Glutamatergic neuron (in vitro differentiated cells): Measurements from ENCODE around the gene DCAF15. TPM values are rescaled to one million over a fixed set of nuclear protein-coding genes. Genes with fewer than 3 reads are reported as not detected.

ENCODE experiments used
- DNase-seq: peaks from one replicate; pipeline ENCODE4 v3.0.0; 2022
- H3K27ac Mint-ChIP-seq: one replicate; pipeline ENCODE4 v1.8.0; 2020; ENCODE audit warnings: mild to moderate bottlenecking, mixed read lengths, inconsistent platforms; ENCODE audit not compliant: unreplicated experiment
- H3K27me3 Mint-ChIP-seq: one replicate; pipeline ENCODE4 v1.8.0; 2020; ENCODE audit warnings: mild to moderate bottlenecking, moderate library complexity, mixed read lengths, inconsistent platforms; ENCODE audit not compliant: unreplicated experiment
- H3K36me3 Mint-ChIP-seq: one replicate; pipeline ENCODE4 v1.8.0; 2020; ENCODE audit warnings: mild to moderate bottlenecking, mixed read lengths, inconsistent platforms; ENCODE audit not compliant: unreplicated experiment
- H3K4me1 Mint-ChIP-seq: one replicate; pipeline ENCODE4 v1.8.0; 2020; ENCODE audit warnings: mild to moderate bottlenecking, low read depth, mixed read lengths, inconsistent platforms; ENCODE audit not compliant: unreplicated experiment
- H3K4me3 Mint-ChIP-seq: one replicate; pipeline ENCODE4 v1.8.0; 2020; ENCODE audit warnings: mild to moderate bottlenecking, mixed read lengths, inconsistent platforms; ENCODE audit not compliant: unreplicated experiment
- H3K9me3 Mint-ChIP-seq: one replicate; pipeline ENCODE4 v1.8.0; 2020; ENCODE audit warnings: mild to moderate bottlenecking, moderate library complexity, mixed read lengths, inconsistent platforms; ENCODE audit not compliant: unreplicated experiment
- total RNA-seq: library from RNA; stranded (reverse); fragmentation: NEBNext Ultra II Directional; extraction: Animal tissue kit (Norgen Biotek cat#: 25700); gene quantifications from one replicate; pipeline ENCODE4 v1.2.1, GENCODE V29; 2021; ENCODE audit not compliant: unreplicated experiment
- TF ChIP-seq, protein P1 (sequence below): fragments of 200-600 bp; sonication (generic); IDR thresholded peaks from one replicate; pipeline ENCODE4 v1.5.0; 2021; ENCODE audit not compliant: partially characterized antibody, unreplicated experiment

DCAF15 gene
- total RNA-seq, 1 donor from 2014 or later = 84.4 TPM

DNA sequence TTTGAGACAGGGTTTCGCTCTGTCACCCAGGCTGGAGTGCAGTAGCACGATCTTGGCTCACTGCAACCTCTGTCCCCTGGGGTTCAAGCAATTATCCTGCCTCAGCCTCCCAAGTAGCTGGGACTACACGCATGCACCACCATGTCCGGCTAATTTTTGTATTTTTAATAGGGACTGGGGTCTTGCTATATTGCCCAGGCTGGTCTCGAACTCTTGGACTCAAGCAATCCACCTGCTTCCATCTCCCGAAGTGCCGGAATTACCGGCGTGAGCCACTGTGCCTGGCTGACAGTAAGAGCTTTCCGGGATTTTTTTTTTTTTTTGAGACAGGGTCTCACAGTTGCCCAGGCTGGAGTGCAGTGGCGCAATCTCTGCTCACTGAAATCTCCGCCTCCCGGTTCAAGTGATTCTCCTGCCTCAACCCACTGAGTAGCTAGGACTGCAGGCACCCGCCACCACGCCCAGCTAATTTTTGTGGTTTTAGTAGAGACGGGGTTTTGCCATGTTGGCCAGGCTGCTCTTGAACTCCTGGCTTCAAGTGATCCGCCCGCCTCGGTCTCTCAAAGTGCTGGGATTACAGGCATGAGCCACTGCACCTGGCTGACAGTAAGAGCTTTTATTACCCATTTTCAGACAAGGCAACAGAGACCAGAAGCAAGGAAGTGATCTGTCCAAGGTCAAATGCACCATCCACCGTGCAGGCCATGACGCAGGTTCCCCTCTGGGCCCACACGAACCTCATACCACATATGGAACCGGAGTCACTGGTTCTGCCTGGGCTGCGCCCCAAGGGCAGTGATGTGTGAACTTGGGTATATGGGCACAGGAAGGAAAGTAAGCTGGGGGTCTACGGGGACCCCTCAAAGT is 32.8 kb downstream of the DCAF15 start:
- Mint-ChIP-seq H3K4me1 (peaks cover 8% of the 10 kb centered on the region), H3K4me3 (no peak overlapping the region), H3K36me3 (no peaks in the 10 kb centered on the region), H3K27ac (peak overlapping the region; percentile 28), H3K27me3 (peaks cover 6% of the 10 kb centered on the region), H3K9me3 (no peaks in the 10 kb centered on the region)
- TF ChIP-seq, protein P1, sequence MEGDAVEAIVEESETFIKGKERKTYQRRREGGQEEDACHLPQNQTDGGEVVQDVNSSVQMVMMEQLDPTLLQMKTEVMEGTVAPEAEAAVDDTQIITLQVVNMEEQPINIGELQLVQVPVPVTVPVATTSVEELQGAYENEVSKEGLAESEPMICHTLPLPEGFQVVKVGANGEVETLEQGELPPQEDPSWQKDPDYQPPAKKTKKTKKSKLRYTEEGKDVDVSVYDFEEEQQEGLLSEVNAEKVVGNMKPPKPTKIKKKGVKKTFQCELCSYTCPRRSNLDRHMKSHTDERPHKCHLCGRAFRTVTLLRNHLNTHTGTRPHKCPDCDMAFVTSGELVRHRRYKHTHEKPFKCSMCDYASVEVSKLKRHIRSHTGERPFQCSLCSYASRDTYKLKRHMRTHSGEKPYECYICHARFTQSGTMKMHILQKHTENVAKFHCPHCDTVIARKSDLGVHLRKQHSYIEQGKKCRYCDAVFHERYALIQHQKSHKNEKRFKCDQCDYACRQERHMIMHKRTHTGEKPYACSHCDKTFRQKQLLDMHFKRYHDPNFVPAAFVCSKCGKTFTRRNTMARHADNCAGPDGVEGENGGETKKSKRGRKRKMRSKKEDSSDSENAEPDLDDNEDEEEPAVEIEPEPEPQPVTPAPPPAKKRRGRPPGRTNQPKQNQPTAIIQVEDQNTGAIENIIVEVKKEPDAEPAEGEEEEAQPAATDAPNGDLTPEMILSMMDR = no peak
- DNase-seq = no peak

DNA sequence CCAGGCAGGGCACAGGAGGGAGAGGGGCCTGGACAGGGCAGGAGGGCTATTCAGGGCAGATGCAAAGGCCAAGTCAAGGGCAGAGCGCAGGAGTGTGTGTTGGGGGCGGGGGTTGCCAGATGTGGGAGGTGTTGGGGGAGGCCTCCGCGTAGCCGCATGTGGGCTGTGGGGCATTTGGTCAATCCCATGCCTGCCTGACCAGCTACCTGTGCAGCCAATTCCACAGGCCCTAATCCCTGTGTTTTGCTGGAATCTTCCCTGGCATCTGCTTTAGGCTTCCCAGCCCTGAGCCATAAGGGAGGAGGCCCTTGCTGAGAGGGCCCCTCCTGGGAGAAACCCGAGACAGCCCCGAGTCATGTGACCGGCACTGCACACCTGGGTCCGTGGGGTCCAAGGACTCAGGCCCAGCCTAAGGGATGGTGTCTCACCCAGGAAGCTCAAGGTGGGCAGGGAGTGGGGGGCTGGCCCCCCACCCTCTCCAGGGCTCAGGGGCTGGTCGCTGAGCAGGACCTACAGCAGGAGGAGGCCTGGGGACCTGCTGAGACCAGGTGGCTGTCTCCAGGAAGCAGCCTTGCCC is 33.5 kb downstream of the DCAF15 start:
- Mint-ChIP-seq H3K4me1 (peaks cover 8% of the 10 kb centered on the region), H3K4me3 (no peak overlapping the region), H3K36me3 (no peaks in the 10 kb centered on the region), H3K27ac (no peak overlapping the region), H3K9me3 (no peaks in the 10 kb centered on the region), H3K27me3 (peaks cover 6% of the 10 kb centered on the region)
- TF ChIP-seq, protein P1 = no peak
- no peak for DNase-seq

DNA sequence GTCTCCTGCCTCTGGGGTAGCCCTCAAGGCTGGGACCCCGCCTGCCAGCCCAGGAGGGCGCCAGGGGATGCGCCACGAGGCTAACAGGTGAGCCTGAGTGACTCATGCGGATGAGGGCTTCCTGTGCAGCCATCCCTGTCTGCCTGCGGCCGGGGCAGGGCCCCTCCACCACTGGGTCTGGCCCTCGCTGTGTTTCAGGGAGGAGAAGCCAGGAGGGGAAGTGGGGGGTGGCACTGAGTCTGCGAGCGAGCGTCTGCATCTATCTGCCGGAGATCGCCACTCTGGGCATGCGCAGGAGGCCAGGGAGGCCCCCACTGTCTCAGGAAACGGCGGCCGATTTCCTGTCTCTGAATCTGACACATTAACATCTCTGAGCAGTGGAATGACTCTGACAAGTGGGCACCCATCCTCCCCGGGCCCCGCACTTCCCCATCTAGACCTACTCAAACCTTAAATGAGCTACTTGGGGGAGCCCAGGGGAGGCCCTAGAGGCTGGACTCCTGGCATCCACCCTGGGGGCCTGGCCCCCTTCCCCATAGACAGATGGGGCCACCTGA is 34.1 kb downstream of the DCAF15 start:
- Mint-ChIP-seq H3K36me3 (no peaks in the 10 kb centered on the region), H3K4me1 (peaks cover 8% of the 10 kb centered on the region), H3K4me3 (no peak overlapping the region), H3K27me3 (peaks cover 3% of the 10 kb centered on the region), H3K27ac (no peak overlapping the region), H3K9me3 (peaks cover 2% of the 10 kb centered on the region)
- DNase-seq = peak; percentile 70
- TF ChIP-seq, protein P1 = no peak

DNA sequence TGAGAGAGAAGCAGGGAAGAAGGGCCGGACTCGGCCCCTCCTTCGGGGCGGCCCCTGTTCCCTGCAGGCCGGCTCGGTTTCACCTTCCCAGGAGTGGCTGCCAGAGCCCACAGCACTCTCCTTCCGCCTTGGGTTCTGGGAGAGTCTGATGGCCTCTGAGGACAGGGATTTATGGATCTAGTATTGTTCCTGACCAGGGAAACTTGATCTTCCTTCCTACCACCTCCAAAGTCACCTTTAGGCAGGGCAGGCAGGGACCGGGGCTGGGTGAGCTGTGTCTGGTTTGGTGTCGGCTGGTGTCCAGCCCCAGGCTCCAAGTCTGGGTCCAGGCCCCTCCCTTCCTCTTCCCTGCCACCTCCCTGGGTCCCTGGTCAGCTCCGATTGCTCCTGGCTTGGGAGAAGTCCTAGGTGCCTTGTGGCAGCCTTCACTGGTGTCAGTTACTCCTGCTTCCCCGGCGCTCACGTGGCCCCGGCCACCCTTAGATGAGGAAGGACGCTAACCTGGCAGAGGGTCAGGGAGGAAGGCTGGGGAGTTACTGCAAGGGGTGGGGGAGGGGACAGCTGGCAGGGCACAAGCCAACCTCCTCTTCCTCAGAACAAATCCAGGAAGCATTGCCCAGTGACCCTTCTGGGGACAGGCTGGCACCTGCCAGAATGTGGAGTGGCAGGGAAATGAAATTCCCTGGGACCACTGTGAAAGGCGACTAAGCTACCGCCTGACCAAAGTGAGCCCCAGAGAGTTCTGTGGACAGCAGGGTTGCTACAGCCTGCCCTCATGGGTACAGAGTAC is 35.0 kb downstream of the DCAF15 start:
- Mint-ChIP-seq H3K4me1 (peaks cover 6% of the 10 kb centered on the region), H3K9me3 (peaks cover 2% of the 10 kb centered on the region), H3K27ac (no peak overlapping the region), H3K27me3 (peaks cover 7% of the 10 kb centered on the region), H3K4me3 (peak overlapping the region; percentile 52), H3K36me3 (no peaks in the 10 kb centered on the region)
- no peak for DNase-seq
- TF ChIP-seq, protein P1 = no peak
